RWPE2 (cell line): ENCODE measurements around the gene PEX10.

Experiments used
- ATAC-seq: fragments of 200-7000 bp; cut with Tn5 transposase; 3 replicates; pipeline ENCODE4 v1.9.1; 2021; ENCODE audit warnings: low read depth
- DNase-seq: peaks from one replicate; pipeline ENCODE4 v3.0.0-alpha.2; 2020; ENCODE audit warnings: low spot score
- H3K27ac ChIP-seq: fragments of 450-650 bp; 2 replicates; pipeline ENCODE4 v1.5.1; 2017; ENCODE audit warnings: mild to moderate bottlenecking; ENCODE audit not compliant: poor library complexity, severe bottlenecking
- H3K27me3 ChIP-seq: fragments of 250-450 bp; sonication (Bioruptor Pico); 2 replicates; pipeline ENCODE4 v1.5.1; 2021; ENCODE audit warnings: mild to moderate bottlenecking, moderate library complexity; ENCODE audit not compliant: insufficient read depth, poor library complexity, severe bottlenecking
- H3K36me3 ChIP-seq: fragments of 250-450 bp; sonication (Bioruptor Pico); 2 replicates; pipeline ENCODE4 v1.5.1; 2020; ENCODE audit warnings: low read depth, mild to moderate bottlenecking, moderate library complexity
- H3K4me1 ChIP-seq: fragments of 250-450 bp; sonication (Bioruptor Pico); 2 replicates; pipeline ENCODE4 v1.5.1; 2021; ENCODE audit warnings: mild to moderate bottlenecking, moderate library complexity; ENCODE audit not compliant: insufficient read depth, poor library complexity, severe bottlenecking
- H3K4me3 ChIP-seq: fragments of 250-450 bp; sonication (Bioruptor Pico); 2 replicates; pipeline ENCODE4 v1.5.1; 2021; ENCODE audit warnings: mild to moderate bottlenecking, moderate library complexity; ENCODE audit not compliant: severe bottlenecking
- H3K9me3 ChIP-seq: fragments of 250-450 bp; sonication (Bioruptor Pico); 2 replicates; pipeline ENCODE4 v1.5.1; 2021; ENCODE audit warnings: mild to moderate bottlenecking, moderate library complexity; ENCODE audit not compliant: severe bottlenecking
- CTCF ChIP-seq: fragments of 450-650 bp; IDR thresholded peaks from one replicate; pipeline ENCODE4 v1.5.1; 2017; ENCODE audit warnings: mild to moderate bottlenecking, moderate library complexity; ENCODE audit not compliant: poor library complexity, severe bottlenecking

Gene PEX10

GRCh38 chr1:2407991-2408275, 4.4 kb downstream of the PEX10 start:
- no peak overlapping the region for H3K4me3 ChIP-seq
- ATAC-seq, result no peak
- peaks cover 10% of the 10 kb centered on the region for H3K4me1 ChIP-seq
- no peak for DNase-seq
- H3K27ac ChIP-seq, result no peak overlapping the region
- H3K36me3 ChIP-seq, result peaks cover 35% of the 10 kb centered on the region
- no peaks in the 10 kb centered on the region for H3K9me3 ChIP-seq
- no peaks in the 10 kb centered on the region for H3K27me3 ChIP-seq
- TF ChIP-seq CTCF, result no peak

GRCh38 chr1:2407166-2407990, 5.0 kb downstream of the PEX10 start:
- Histone ChIP-seq H3K4me1 (peaks cover 10% of the 10 kb centered on the region), H3K9me3 (no peaks in the 10 kb centered on the region), H3K27ac (no peak overlapping the region), H3K27me3 (no peaks in the 10 kb centered on the region), H3K4me3 (no peak overlapping the region), H3K36me3 (peaks cover 41% of the 10 kb centered on the region)
- ATAC-seq (no peak), DNase-seq (no peak)
- no peak for TF ChIP-seq CTCF

GRCh38 chr1:2406451-2407041, 5.8 kb downstream of the PEX10 start:
- Histone ChIP-seq H3K27me3 (no peaks in the 10 kb centered on the region), H3K4me1 (peaks cover 10% of the 10 kb centered on the region), H3K9me3 (no peaks in the 10 kb centered on the region), H3K27ac (no peak overlapping the region), H3K4me3 (no peak overlapping the region), H3K36me3 (peaks cover 48% of the 10 kb centered on the region)
- no peak for DNase-seq
- peak; percentile 13 for TF ChIP-seq CTCF
- no peak; the same call in 2 of the 3 replicates for ATAC-seq

- no peaks in the 10 kb centered on the region for H3K9me3 ChIP-seq
- peak overlapping the region; percentile 57 for H3K27ac ChIP-seq
- no peak overlapping the region for H3K4me3 ChIP-seq
- H3K4me1 ChIP-seq, result peaks cover 10% of the 10 kb centered on the region
- DNase-seq (no peak), ATAC-seq (no peak)
- peaks cover 52% of the 10 kb centered on the region for H3K36me3 ChIP-seq
- no peaks in the 10 kb centered on the region for H3K27me3 ChIP-seq
- TF ChIP-seq CTCF, result no peak
These were observed 6.6 kb downstream of the PEX10 start for GRCh38 chr1:2405588-2406295.
